ENCODE results near the gene MYO1H. TPM values are rescaled to one million over a fixed set of nuclear protein-coding genes. Genes with fewer than 3 reads are reported as not detected.

Gene MYO1H
- total and polyA plus RNA-seq, 2 of the 13 experiments (the other 11 are each of a cell fraction or from before 2014, with no cell fraction given): not detected

DNA sequence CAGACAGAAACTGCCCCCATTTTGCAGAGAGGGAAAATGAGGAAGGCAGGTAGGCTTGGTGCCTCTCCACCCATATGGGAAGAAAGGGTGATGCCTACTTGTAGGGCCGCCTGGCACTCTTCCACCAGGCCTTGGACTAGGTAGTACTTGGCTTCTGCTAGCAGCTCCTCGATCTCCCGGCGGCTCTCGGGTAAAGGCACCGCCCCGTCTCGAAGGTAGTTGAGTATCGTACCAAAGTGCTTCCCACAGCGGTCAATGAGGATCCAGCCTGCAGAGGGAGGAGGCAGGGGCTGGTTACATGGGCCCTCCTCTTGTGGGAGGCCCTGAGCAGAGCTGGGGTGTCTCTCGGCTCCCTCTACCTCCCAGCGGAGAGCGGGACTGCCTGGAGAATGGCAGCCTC, 112.8 kb downstream of the MYO1H start:
- DNase-seq (ENCODE audit: low spot score) (no peak), FAIRE-seq (no peak), ATAC-seq (no peak)
- ChIA-PET POLR2A (no interaction called here), CTCF (ENCODE audit: low intra/inter-chr PET ratio, low total read pairs) (no interaction called here)
- Histone ChIP-seq H3K27ac (ENCODE audit: extremely low read length, insufficient read depth, low read length) (peak overlapping the region; percentile 44), H3K79me2 (ENCODE audit: insufficient read depth, low read length) (peaks cover 14% of the 10 kb centered on the region), H2AFZ (ENCODE audit: low read length) (no peak overlapping the region), H3K9ac (ENCODE audit: insufficient read depth, low read depth, low read length) (no peak overlapping the region), H3K27me3 (ENCODE audit: control insufficient read depth in 1 of 2, insufficient read depth in 2 of 2, low read length in 2 of 2) (no peaks in the 10 kb centered on the region), H3K4me3 (replicated peaks in 1 of 3; ENCODE audit: insufficient read depth in 1 of 3, low read depth in 2 of 3, low read length in 3 of 3) (no peak overlapping the region), H3K4me2 (ENCODE audit: low read depth, low read length) (no peak overlapping the region), H3K4me1 (ENCODE audit: insufficient read depth, low read length) (peaks cover 39% of the 10 kb centered on the region), H3K9me3 (ENCODE audit: low read length) (no peaks in the 10 kb centered on the region), H4K20me1 (ENCODE audit: insufficient read depth, low read length) (no peaks in the 10 kb centered on the region; the same call in 1 of the 2 replicates), H3K36me3 (replicated peaks in 1 of 2; ENCODE audit: control insufficient read depth in 1 of 2, insufficient read depth in 2 of 2, low read length in 2 of 2) (peaks cover 16 to 49% of the 10 kb centered on the region in 2 experiments)
- TF ChIP-seq ZFX (CRISPR knock-in tag; IDR thresholded peaks at IDR 0.05; ENCODE audit: low read depth): 0 out of 2 replicates have a peak, but pooled peaks have one; percentile 1
- TF ChIP-seq, protein P1, sequence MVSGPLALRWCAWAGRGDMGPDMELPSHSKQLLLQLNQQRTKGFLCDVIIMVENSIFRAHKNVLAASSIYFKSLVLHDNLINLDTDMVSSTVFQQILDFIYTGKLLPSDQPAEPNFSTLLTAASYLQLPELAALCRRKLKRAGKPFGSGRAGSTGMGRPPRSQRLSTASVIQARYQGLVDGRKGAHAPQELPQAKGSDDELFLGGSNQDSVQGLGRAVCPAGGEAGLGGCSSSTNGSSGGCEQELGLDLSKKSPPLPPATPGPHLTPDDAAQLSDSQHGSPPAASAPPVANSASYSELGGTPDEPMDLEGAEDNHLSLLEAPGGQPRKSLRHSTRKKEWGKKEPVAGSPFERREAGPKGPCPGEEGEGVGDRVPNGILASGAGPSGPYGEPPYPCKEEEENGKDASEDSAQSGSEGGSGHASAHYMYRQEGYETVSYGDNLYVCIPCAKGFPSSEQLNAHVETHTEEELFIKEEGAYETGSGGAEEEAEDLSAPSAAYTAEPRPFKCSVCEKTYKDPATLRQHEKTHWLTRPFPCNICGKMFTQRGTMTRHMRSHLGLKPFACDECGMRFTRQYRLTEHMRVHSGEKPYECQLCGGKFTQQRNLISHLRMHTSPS (CRISPR knock-in tag; IDR thresholded peaks at IDR 0.05; ENCODE audit: low read depth): no peak
- 100% methylated on average over 5 of the region's 13 CpGs for WGBS (ENCODE audit: low lambda C conversion rate)
- intact Hi-C loops (cut with micrococcal nuclease; ENCODE audit: unreplicated experiment) (no loop called here), in situ Hi-C loops (cut with HindIII; ENCODE audit: extremely low pct_ligation_motif_present, low pct_unique_long_range_greater_than_20kb) (no loop called here)
- BruUV-seq (replicated peaks): no TSS peak

DNA sequence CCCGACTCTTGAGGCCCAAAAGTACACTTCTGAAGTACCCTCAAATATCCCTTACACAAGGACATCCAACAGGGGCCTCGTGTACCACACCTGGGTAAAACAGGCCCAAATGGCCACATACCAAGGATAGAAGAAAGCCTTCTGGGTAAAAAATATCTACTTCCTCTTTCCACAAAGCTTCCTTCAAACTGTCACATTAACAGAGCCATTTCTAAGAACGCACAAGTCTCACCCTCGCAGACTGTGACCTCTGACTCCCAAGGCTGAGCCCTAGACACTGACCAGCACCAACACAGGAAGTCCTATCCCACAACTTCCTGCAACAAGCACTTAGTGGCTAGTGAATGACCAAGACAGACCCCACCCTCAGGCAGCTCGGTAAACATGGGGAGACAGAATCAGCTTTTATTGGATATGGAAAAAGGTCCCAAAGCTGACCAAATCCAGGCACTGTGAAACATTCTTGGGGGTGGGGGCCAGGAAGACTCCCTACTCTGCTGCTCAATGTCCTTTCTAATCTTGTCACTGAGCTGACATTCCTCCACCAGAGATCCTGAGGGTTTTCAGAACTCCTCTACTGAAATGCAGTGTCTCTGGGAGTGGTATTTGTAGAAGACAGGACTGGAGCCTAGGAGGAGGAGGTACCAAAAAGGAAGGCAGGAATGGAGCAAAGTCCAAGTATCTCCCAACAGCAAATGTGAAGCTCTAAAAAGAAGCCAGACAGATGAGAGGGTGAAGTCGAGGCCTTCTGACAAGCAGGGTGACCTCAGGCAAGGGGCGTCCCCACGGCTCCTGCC, 113.5 kb downstream of the MYO1H start:
- in situ Hi-C loops (cut with HindIII; ENCODE audit: extremely low pct_ligation_motif_present, low pct_unique_long_range_greater_than_20kb) (no loop called here), intact Hi-C loops (cut with micrococcal nuclease; ENCODE audit: unreplicated experiment) (no loop called here)
- H3K9me3 ChIP-seq (ENCODE audit: low read length): no peaks in the 10 kb centered on the region
- ChIA-PET CTCF (ENCODE audit: low intra/inter-chr PET ratio, low total read pairs) (no interaction called here), POLR2A (interaction anchor here (1.3 to 2.9 kb wide), 3 partner anchors 13 to 33 kb away, joined by 4 to 16 read pairs (median 11); partner anchors contain the start of genes KCTD10 and UBE3B)
- FAIRE-seq: peak; percentile 80
- no peak overlapping the region for H2AFZ ChIP-seq (ENCODE audit: low read length)
- WGBS (ENCODE audit: low lambda C conversion rate): 37% methylated on average over 8 of the region's 8 CpGs
- H3K27me3 ChIP-seq (ENCODE audit: control insufficient read depth in 1 of 2, insufficient read depth in 2 of 2, low read length in 2 of 2): no peaks in the 10 kb centered on the region
- peak; percentile 50 for DNase-seq (ENCODE audit: low spot score)
- H3K79me2 ChIP-seq (ENCODE audit: insufficient read depth, low read length): peaks cover 18% of the 10 kb centered on the region
- peaks cover 39% of the 10 kb centered on the region for H3K4me1 ChIP-seq (ENCODE audit: insufficient read depth, low read length)
- peak overlapping the region in 2 of 3 experiments; percentile 15 to 39; a peak in 3 of 6 replicates for H3K4me3 ChIP-seq (replicated peaks in 1 of 3; ENCODE audit: insufficient read depth in 1 of 3, low read depth in 2 of 3, low read length in 3 of 3)
- peak overlapping the region; percentile 42; the same call in 1 of the 2 replicates for H3K9ac ChIP-seq (ENCODE audit: insufficient read depth, low read depth, low read length)
- ATAC-seq: peak; percentile 62
- H3K27ac ChIP-seq (ENCODE audit: extremely low read length, insufficient read depth, low read length): peak overlapping the region; percentile 44
- peaks cover 12 to 46% of the 10 kb centered on the region in 2 experiments for H3K36me3 ChIP-seq (replicated peaks in 1 of 2; ENCODE audit: control insufficient read depth in 1 of 2, insufficient read depth in 2 of 2, low read length in 2 of 2)
- peak overlapping the region; percentile 67 for H3K4me2 ChIP-seq (ENCODE audit: low read depth, low read length)
- no peaks in the 10 kb centered on the region; the same call in 1 of the 2 replicates for H4K20me1 ChIP-seq (ENCODE audit: insufficient read depth, low read length)
- BruUV-seq (replicated peaks): no TSS peak
- TF ChIP-seq ZNF562 (CRISPR knock-in tag; IDR thresholded peaks at IDR 0.05; ENCODE audit: borderline replicate concordance) (no peak), GABPA (IDR thresholded peaks at IDR 0.05; ENCODE audit: low read depth, low read length) (peak; percentile 50), GABPA (CRISPR knock-in tag; IDR thresholded peaks at IDR 0.05; ENCODE audit: low read depth) (peak; percentile 86), TRIM24 (CRISPR knock-in tag; IDR thresholded peaks at IDR 0.05) (no peak), ZNF879 (CRISPR knock-in tag; IDR thresholded peaks at IDR 0.05) (no peak), JUNB (CRISPR knock-in tag; IDR thresholded peaks at IDR 0.05; ENCODE audit: borderline replicate concordance) (no peak), ZNF234 (CRISPR knock-in tag; conservative IDR thresholded peaks at IDR 0.05) (no peak), ZNF792 (CRISPR knock-in tag; IDR thresholded peaks at IDR 0.05) (no peak), ZNF205 (CRISPR knock-in tag; IDR thresholded peaks at IDR 0.05) (no peak), SETDB1 (CRISPR knock-in tag; IDR thresholded peaks at IDR 0.05; ENCODE audit: borderline replicate concordance) (no peak), NR2F6 (IDR thresholded peaks at IDR 0.05) (peak; percentile 62; the same call in 1 of the 2 replicates), NR2F6 (CRISPR knock-in tag; IDR thresholded peaks at IDR 0.05) (peak; percentile 63; the same call in 1 of the 2 replicates), PHB2 (IDR thresholded peaks at IDR 0.05; ENCODE audit: partially characterized antibody) (no peak), ZBTB42 (CRISPR knock-in tag; IDR thresholded peaks at IDR 0.05) (no peak)
- TF ChIP-seq, protein P2, sequence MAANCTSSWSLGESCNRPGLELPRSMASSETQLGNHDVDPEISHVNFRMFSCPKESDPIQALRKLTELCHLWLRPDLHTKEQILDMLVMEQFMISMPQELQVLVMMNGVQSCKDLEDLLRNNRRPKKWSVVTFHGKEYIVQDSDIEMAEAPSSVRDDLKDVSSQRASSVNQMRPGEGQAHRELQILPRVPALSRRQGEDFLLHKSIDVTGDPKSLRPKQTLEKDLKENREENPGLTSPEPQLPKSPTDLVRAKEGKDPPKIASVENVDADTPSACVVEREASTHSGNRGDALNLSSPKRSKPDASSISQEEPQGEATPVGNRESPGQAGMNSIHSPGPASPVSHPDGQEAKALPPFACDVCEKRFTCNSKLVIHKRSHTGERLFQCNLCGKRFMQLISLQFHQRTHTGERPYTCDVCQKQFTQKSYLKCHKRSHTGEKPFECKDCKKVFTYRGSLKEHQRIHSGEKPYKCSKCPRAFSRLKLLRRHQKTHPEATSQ (CRISPR knock-in tag; IDR thresholded peaks at IDR 0.05; ENCODE audit: borderline replicate concordance): no peak

All from HepG2 (cell line).